Inferior parietal cortex (tissue), 1 donor: ENCODE data around the gene COBLL1.
A peak's percentile ranks its signal among the peaks of the same experiment; 100 is the strongest.

Experiments used
- DNase-seq: peaks from one replicate; pipeline ENCODE4 v3.0.0-alpha.2; 2016; ENCODE audit errors: extremely low spot score

COBLL1 gene

DNA sequence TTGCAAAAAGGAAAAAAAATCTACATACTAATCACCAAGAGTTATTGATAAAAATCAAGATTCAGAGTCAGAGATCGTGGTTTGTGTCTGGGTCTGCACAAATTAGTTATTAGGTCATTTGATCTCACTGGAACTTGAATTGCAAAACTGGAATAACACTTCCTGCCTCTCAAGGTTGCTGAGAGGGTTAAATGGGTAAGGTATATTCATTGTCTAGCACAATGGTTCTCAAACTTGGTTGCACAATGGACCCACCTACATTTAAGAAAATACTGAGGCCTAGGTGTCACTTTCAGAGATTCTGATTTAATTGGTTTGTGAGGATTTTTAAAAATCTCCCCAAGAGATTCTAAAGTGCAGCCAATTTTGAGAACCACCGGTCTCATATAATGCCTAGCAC lies 84.8 kb downstream of the COBLL1 start:
- no peak for DNase-seq

DNA sequence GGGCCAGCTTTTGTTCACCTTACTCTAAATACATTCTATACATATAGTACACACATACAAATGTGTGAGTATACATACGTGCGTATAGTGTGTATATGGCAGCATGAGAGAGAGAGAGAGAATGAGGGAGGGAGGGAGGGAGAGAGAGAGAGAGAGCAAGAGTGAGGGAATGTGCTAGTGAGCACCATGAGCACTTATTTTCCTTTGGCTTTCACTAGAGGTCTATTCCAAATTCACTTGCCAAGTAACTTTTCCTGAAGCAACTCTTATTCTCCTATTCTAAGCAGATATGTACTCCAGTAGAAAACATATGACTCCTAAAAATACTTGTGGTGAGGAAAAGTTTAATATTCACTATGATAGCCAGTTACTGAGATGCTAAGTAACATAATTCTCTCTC lies 85.7 kb downstream of the COBLL1 start:
- no peak for DNase-seq

DNA sequence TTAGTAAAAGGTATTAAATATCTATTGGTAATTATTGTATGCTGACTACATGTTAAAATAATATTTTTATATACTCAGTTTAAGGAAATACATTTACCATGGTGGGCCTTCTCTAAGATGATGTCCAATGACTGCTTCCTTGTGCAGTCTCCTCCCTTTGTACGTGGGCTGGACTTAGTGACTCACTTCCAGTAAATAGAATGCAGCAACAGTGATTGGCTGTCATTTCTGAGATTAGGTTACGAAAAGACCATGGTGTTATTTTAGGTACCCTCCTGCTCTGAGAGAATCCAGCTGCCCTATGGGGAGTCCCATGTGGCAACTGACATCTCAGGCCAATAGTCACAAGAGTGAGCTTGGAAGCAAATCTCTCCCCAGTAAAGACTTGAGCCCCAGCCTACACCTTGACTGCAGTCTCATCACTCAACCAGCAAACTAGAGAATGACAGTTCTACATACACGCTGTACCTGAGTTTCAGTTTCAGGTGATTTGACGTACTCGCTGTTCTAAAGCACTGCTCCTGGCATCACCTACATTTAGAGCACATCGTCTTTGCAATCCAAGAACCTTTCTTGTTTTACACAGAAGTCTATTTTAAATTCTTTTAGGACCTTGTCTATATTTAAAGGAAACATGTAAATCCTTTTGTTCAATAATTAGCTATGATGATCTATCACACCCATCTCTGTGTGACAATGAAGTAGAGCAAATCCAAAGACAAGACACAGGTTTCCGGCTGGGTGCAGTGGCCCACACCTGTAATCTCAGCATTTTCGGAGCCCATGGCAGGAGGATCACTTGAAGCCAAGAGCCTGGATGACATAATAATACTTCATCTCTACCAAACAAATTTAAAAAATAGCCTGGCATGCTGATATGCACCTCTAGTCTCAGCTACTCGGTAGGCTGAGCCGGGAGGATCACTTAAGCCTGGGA lies 87.2 kb downstream of the COBLL1 start:
- no peak for DNase-seq

DNA sequence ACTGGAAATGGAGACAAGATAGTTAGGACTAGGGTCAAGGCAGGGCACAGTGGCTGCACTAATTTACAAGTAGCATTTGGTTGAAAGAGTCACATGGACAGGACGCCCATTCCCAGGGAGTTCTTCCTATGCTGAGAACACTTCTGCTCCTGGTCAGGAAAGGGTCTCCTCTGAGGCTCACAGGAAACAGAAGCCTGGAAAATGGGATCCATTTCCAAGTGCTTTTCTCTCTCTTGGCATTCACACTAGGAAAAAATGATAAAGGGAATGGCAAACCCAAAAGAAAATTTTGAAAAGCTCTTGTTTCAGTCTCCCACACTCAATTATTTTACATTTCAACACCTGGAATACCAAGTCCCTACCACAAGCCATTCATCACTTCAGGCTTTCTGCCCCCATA lies 88.7 kb downstream of the COBLL1 start:
- no peak for DNase-seq

DNA sequence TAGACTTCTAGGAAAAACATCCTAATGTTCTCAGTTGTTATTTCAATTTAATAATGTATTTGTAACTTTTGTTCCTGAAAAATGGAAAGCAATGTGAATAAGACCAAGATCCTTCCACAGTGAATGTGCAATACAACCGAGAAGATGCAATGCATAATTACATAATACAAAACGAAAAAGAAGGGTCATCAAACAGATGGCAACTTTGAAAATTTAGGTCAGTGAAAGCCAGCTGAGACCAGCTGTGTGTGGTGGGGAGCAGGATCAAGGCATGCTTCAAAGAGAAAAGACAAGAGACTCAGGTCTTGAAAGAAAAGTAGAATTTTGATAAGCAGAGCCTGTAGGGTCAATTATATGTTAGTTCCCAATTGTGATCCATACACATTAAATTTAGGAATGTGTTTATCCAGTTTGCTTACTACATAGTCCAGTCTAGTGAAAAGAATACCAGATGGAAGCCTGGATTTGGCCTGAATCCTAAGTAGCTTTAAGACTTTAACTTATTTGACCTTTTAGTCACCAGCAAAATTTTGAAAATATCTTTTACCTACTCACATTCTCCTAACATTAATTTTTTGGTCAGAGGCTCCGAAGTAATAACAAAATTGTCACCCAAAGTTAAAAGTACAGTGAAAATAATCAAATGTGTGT lies 93.7 kb downstream of the COBLL1 start:
- DNase-seq = no peak

DNA sequence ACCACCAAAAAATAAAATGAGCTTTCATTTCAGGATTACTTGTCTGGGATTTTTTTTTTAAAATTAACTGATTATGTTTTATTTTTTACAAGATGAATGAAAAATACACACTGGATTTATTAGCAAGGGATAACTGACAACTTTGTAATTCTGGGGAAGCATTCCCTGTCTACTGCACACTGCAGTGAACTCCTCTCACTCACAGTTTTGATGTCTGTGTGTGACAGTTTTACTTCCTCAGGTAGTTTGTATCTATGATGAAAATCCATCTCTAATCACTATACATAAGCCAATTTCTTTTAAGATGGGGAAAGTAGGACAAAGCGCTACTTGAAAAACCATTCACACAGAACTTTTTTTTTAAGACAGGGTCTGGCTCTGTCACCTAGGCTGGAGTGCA lies 94.5 kb downstream of the COBLL1 start:
- DNase-seq = no peak

DNA sequence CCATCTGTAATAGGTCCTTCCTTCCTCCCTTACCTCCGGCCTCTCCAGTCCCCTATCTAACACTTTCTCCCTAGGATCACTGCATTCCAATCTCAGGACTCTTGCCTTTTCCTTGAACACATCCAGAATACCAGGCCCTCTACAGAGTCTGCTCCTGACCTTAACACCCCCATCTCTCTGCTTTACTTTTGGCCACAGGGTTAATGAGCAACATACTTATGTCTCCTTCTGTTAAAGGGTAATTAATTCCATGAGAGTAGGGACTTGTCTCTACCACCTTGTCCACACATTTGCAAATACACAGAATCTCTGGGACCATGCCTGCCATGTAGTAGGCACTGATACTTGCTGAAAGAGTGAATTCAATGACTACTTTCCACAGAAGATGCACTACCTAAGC lies 94.9 kb downstream of the COBLL1 start:
- no peak for DNase-seq

DNA sequence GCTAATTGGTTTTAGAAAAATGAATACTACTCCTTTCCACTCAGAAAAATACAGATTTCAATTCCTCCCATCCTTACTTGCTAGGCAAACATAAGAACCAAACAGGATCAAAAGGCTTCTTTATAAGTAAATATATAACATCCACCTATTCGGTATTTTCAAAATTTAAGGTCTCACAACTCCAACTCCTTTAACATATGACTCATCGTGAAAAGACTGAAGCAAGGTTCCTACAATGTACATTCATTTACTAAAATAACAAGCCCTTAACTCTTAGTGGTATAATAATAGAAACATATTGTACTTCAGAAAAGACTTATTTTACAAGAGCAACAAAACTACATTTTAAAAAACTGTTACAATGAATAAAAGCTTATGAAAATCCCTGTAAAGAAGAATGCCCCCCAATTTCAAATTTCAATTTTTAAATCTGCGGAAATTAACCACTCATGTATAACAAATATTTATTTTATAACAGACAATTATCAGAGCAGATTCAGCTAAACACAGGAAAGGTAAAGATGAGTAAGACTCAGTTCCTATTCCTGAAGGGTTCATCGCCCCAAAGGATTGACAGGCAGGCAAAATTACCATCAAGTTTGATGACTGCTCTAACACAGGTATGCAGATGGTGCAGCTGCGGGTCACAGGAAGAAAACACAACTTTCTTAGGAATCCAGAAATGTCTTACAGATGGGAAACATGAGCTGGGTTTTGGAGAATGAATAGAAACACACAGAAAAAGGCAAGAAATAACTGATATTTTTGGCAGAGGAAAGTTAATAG lies 96.4 kb downstream of the COBLL1 start:
- DNase-seq = no peak

DNA sequence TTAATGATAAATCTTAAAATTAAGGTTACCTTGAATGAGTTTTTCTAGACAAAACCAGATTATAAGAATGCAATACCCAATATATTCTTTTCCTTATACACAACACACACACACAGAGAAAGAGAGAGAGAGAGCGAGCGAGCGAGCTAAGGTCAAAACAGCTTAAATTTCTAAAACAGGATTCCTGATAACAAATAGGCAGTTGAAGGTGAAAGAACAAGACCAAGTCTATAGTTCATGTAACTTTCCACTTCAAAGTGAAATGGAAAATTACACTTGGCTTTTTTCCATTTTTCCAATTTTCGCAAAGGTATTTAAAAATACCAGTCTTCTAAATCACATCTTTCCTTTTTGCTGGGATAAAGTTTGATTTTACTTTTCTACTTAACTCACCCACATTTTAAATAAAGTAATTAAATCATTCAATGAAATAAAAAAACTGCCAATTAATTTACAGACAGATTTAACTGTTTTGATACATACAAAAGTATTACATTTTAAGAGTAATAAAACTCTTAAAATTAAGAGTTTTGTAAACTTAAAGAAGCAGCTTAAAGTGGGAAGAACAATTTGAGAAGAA lies 98.8 kb downstream of the COBLL1 start:
- no peak for DNase-seq

DNA sequence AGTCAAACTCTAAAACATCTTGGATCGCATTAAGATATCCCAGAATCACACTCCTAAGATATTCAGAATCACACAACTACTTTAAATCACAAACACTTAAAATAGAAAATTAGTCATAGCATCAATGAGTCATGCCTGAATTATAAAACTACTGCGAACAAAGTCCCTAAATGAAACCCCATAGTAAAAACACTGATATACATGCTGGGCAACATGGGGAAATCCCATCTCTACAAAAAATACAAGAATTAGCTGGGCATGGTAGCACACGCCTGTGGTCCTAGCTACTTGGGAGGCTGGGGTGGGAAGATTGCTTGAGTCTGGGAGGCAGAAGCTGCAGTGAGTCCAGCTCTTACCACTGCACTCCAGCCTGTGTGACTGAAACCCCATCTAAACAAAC lies 101.7 kb downstream of the COBLL1 start:
- DNase-seq = peak; percentile 24

DNA sequence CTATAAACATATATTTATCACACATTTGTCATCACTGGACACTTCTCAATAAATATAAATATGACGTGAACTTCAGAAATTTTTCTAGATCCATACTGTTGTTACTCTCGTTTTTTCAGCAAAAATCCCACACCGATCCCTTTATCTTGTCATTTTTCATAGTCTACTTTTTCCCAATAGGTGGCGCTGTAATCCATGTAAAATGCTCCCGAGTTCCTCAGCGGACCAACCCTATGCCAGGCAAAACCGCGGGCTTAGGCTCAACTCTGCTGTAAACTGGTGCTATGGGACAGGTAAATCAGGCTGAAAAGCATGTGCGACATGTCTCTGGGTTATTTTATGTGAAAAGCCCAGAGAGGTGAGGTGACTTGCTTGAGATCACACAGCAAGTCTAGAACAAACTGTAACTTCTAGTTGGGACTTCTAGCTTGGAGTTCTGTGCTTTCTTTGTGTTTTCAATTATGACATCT lies 104.0 kb downstream of the COBLL1 start:
- peak; percentile 79 for DNase-seq

DNA sequence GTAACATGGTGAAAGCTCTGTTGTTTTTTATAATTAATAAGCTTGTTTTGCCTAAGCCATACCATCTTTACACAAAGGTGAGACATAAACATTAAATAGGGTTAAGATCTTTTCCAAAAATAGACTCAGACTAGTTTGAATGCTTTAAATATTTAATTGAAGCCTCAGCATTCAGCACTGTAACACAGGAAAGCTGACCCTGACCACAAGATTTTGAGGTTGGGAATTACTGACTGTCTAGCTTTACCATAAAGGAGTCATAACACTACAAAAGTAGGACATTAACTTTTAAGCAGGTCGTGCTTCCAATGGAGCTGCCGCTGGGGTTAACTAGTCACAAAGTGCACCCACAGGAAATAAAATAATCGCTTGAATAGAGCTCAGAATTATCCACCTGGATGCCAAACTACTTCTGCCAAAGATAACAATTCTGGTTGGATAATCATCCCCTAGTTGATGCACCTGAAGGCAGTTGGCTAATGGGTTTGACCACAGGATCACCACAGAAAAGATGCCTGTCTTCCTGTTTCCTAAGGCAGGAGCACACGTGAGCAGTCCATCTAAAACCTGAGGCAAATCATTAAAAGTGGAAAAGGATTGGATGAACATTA lies 106.2 kb downstream of the COBLL1 start:
- no peak for DNase-seq

DNA sequence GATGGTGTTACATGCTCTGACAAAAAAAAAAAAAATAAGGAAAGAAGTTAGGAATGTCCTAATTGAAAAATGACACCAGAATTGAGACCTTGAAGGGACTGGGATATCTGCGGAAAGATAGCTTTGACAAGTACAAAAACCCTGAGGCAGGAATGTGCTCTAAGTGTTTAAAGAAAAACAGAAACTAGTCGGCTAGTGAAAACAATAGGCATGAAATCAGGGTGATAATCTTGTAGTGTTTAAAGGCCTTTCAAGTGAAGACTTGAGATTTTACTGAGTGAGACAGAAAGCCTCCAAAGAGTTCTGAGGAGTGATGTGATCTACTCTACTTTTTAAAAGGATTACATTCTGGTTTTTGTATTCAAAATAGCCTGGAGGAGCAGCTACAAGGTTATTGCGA lies 107.4 kb downstream of the COBLL1 start:
- DNase-seq = no peak

DNA sequence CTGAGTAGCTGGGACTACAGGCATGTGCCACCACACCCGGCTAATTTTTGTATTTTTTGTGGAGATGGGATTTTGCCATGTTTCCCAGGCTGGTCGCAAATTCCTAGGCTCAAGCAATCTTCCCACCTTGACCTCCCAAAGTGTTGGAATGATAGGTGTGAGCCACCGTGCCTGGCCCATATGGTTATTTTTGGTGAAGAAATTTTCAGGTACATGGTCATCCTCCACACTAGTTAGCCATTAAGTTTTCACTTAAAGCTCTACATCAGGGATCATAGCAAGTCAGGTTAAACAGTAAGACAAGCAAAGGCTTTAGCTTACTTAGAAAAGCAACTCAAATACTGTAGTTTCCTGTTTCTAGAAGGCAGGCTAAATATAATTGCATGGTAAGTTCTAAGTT lies 116.1 kb downstream of the COBLL1 start:
- DNase-seq = no peak

DNA sequence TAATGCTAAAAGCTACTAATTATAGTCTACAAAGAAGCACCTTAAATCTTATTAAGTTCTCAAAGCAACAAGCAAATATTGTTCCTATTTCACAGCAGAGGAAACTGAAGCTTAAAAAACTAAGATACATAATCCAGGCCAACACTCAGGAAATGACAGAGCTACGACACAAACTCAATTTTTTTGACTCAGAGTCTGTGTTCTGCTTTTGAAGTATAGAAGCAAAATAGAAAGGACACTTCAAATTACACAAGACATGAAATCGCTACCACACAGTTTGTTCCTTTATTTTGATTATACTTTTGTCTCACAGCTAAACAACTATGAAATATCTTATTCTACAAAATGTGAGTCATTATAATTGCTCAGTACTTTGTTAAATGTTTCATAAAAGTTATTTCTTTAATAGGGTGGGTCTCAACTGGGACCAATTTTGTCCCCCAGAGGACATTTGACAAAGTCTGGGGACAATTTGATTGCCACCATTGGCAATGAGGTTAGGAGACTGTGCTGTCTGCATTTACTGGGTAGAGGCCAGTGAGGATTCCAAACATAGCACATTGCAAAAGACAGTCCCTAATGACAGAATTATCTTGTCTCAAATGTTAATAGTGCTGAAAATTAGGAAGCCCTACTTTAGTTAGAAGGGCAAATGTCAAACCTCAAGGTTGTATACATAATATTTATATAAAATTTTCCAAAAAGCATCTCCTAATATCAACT lies 118.8 kb downstream of the COBLL1 start:
- DNase-seq = no peak

DNA sequence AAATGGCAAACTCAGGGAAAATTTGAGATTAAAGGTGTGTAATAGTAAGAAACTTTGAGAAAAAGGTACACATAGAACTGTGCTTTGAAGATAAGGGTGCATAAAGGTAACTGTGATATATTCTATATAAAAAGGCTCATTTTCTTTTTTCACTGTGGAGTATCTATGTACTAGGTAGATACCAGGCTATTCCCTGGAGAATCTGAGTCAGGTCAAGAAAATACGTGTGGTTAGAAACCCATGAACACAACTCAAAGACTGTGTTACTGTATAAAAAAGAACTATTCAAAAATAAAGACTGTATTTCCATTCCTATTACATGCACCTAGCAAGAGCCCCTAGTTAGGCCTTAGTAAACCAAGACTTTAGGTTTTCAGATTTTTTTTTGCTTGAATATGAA lies 120.2 kb downstream of the COBLL1 start:
- no peak for DNase-seq

DNA sequence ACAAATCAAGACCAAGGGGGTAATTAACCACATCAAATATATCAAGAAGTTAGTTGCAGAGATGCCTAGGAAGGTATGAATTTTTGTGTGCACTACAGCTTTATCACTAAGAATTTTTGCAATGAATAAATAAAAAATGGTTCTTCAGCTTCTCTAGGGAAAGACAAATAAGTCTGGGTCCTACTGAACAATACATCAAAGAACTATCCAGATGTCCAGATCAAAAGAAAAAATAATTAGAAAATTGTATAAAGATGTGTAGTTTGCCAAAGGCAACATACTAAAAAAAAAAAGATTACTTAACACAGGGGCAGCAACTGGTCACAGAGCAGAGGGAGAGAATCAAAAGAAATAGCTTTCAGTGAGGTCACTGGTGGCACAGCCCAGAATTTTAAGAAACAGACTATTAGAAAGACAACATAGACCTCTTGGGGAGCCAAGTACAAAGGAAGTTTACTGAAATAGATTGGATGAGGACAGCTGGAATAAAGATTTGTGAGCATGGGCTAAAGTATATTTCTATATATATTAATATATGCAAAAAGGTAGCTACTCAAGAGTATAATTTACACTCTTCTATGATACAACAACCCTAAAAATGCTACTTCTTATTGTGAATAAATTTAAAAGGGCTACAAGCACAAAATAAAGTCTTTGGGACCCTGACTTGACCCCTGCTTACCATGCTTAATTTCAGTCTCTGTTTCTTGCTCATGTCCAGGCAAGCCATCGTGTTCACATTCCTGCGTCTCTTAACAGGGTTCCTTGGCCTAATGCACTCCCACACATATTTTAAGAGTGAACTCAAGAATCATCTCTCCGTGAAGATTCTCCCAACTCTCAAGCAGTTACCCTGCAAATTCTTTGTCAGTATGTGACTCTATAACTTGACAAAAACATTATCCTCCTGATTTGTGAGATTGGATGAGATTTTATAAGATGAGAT lies 121.4 kb downstream of the COBLL1 start:
- no peak for DNase-seq

DNA sequence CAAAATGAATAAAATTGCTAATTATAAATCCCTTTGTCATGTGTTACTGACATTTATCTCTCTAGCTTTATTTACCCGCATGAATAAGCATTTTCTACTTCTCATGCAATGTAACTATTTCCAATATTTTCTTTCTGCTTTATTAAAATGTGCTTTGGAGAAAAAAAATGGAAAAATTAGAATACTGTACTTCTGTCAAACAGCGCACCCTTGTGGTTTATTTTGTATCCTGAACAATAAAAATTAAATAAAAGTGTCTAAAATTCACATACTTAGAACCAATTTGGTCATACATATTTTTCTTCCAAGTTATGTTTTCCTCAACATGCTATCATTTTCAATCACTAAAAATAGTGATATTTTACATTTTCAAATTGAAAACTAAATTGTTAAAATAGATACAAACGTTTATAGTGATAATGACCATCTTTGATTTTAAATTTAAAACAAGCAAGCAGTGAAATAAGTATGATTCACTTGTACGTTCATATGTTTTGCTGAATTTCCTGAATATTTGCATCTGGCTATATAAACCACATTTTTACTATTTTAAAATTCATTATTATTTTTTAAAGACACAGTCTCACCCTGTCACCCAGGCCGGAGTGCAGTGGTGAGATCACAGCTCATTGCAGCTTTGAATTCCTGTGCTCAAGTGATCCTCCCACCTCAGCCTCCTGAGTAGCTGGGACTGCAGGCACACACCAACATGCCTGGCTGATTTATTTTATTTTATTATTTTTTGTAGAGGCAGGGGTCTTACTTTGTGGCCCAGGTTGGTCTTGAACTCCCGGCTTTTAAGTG lies 124.4 kb downstream of the COBLL1 start:
- DNase-seq = peak; percentile 66

DNA sequence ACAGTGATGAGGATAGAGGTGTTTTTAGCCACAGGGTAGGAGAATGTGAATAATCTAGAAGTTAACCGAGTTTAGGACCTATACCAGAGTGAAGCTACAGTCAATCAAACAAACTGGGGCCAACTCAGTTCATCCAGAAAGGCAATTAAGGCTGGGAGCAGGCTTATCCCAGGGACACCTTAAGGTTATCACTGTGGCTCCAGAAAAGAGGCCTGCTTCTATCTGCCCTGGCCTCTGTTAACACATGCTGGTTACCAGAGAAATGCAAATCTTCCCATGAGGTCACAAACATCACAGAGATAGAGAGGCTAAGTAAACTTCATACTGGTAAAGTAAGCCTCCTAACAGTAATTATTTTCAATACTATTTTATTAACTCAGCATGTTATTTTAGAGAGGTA lies 127.2 kb downstream of the COBLL1 start:
- no peak for DNase-seq
